BJ (cell line): ENCODE measurements around the gene YPEL4. TPM values are rescaled to one million over a fixed set of nuclear protein-coding genes. Genes with fewer than 3 reads are reported as not detected.

Experiments used
- CTCF ChIA-PET: fragments of 350-600 bp; formaldehyde crosslinking; extraction: SDS; loops from one replicate; lab custom pipeline; 2021; ENCODE audit warnings: antibody characterized with exemption, inconsistent platforms; lab: Yijun Ruan, JAX
- POLR2A ChIA-PET: fragments of 300-600 bp; sonication (Branson Sonifier 250); formaldehyde crosslinking; extraction: SDS; loops from one replicate; lab custom pipeline; 2021; ENCODE audit warnings: antibody characterized with exemption; lab: Charles Lee
- DNase-seq: peaks from one replicate; pipeline ENCODE4 v3.0.0-alpha.2; 2011; ENCODE audit warnings: low read depth
- H3K27me3 ChIP-seq: 2 replicates; pipeline ENCODE4 v1.6.0; 2011; ENCODE audit warnings: low read length; ENCODE audit not compliant: control insufficient read depth, insufficient read depth
- H3K36me3 ChIP-seq: 2 replicates; pipeline ENCODE4 v1.5.1; 2011; ENCODE audit warnings: low read length; ENCODE audit not compliant: control insufficient read depth, insufficient read depth
- H3K4me3 ChIP-seq: 2 replicates; pipeline ENCODE4 v1.5.1; 2011; ENCODE audit warnings: low read depth, mild to moderate bottlenecking, control low read depth, low read length
- polyA plus RNA-seq: library from polyadenylated mRNA; depleted of rRNA; stranded (reverse); fragments of >200 nt; gene quantifications from 2 replicates; pipeline ENCODE4 v1.2.3, GENCODE V29; 2011; rRNA removed
- small RNA-seq: library from RNA; depleted of rRNA; stranded (forward); fragments of <200 nt; gene quantifications from one replicate; pipeline ENCODE3, GENCODE V24; 2012; ENCODE audit warnings: low replicate concordance, low read depth; ENCODE audit not compliant: insufficient read length
- TF ChIP-seq, protein P1 (sequence below): IDR thresholded peaks from 2 replicates; pipeline ENCODE4 v1.5.1; 2011; ENCODE audit warnings: low read depth, mild to moderate bottlenecking, control low read depth, inconsistent platforms, low read length, moderate library complexity; ENCODE audit not compliant: insufficient read depth

The YPEL4 gene
- polyA plus RNA-seq, 1 experiment: 0.26 TPM

DNA sequence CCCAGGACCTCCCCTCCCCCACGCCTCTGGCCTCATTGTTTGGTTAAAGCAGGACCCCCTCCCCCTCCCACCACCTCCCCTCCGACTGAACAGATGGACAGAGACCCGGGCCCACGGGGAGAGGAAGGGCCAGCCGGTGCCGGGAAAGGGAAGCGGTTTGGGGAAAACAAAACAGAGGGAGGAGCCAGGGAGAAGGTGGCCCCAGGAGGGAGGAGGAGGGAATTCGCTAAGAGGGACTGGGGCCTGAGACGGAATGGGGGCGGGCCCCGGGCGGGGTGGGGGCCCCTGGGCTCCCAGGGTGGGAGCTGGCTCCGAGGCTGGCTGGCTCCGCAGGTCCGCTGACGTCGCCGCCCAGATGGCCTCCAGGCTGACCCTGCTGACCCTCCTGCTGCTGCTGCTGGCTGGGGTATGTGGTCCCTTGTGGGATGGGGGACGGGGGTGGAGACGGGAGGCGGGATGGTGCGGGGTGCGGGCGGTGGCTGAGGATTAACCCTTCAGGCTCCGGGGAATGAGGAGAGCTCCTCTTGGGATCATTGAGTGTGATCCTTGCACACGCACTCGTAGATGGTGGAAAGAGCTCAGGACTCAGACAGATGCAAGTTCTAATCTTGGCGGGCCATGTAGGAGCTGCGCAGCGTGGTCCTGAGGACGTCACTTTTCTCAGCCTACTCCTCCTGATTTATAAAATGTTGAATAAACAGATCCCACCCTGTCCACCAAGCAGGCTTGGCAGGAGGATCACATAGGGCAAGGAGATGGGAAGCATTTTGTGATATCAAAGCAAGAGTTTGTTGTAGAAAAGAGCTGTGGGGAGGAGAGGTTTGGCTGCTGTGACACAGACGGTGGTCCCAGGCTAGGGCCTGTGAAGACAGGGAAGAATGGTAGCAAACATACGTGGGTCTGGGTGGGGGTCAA lies 51.5 kb downstream of the YPEL4 start:
- Histone ChIP-seq H3K36me3 (peaks cover 2% of the 10 kb centered on the region; the same call in 1 of the 2 replicates), H3K27me3 (0 out of 2 replicates have a peak, but pooled peaks cover 3% of the 10 kb centered on the region), H3K4me3 (peak overlapping the region; percentile 60)
- CTCF ChIA-PET: interaction anchor here (0.6 to 8.2 kb wide), 8 partner anchors 10 to 140 kb away, joined by 3 to 50 read pairs (median 4); partner anchors contain the start of gene UBE2L6
- DNase-seq: no peak
- TF ChIP-seq, protein P1, sequence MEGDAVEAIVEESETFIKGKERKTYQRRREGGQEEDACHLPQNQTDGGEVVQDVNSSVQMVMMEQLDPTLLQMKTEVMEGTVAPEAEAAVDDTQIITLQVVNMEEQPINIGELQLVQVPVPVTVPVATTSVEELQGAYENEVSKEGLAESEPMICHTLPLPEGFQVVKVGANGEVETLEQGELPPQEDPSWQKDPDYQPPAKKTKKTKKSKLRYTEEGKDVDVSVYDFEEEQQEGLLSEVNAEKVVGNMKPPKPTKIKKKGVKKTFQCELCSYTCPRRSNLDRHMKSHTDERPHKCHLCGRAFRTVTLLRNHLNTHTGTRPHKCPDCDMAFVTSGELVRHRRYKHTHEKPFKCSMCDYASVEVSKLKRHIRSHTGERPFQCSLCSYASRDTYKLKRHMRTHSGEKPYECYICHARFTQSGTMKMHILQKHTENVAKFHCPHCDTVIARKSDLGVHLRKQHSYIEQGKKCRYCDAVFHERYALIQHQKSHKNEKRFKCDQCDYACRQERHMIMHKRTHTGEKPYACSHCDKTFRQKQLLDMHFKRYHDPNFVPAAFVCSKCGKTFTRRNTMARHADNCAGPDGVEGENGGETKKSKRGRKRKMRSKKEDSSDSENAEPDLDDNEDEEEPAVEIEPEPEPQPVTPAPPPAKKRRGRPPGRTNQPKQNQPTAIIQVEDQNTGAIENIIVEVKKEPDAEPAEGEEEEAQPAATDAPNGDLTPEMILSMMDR: no peak
- POLR2A ChIA-PET: no interaction called here

DNA sequence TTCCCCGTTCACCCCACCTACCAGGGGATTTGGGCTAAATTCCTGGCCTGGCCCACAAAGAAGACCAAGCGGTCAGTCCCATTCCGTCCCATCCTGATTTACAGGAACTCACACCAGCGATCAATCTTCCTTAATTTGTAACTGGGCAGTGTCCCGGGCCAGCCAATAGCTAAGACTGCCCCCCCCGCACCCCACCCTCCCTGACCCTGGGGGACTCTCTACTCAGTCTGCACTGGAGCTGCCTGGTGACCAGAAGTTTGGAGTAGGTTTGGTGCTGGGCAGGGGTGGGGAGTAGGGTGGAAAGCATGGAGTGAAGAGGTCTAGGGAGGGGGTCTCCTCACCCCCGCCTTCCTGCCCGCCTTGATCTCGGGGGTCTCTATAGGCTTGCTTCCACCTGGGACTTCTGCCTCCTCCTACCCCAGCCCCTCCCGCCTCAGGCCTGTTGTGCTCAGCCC lies 52.2 kb downstream of the YPEL4 start, which contains the start of gene SERPING1:
SERPING1 (plus strand) TSS at position 225 of the 455 bp plus-strand sequence. CDS start 586 bp downstream, outside the sequence.
- Histone ChIP-seq H3K27me3 (0 out of 2 replicates have a peak, but pooled peaks cover 5% of the 10 kb centered on the region), H3K4me3 (peak within 1 kb of the TSS; percentile 60), H3K36me3 (peaks cover 2% of the 10 kb centered on the region; the same call in 1 of the 2 replicates)
- POLR2A ChIA-PET: no interaction called here
- CTCF ChIA-PET: interaction anchor here (0.6 to 8.2 kb wide), 8 partner anchors 8 to 139 kb away, joined by 3 to 50 read pairs (median 4); partner anchors contain the start of gene UBE2L6
- TF ChIP-seq, protein P1: no peak
- DNase-seq: no peak

DNA sequence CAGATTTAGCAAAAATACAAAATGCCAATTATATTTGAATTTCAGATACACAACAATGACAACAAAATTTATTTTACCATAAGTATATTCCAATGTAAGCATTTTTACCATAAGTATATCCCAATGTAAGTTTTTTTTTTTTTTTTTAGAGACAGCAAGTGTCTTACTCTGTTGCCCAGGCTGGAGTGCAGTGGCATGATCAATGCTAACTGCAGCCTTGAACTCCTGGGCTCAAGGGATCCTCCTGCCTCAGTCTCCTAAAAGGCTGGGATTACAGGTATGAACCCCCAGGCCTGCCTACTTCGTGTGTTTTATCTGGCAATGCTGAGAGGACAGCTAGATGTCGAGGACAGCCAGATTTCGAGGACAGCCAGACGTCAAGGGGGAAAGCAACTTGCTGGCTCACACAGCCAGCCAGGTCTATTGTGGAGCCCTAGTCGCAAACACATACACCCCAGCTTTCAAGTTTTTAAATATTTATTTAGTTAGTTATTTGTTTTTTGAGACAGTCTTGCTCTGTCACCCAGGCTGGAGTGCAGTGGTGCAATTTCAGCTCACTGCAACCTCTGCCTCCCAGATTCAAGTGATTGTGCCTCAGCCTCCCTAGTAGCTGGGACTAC lies 53.3 kb downstream of the YPEL4 start:
- POLR2A ChIA-PET: no interaction called here

More for the DNA sequence above, 53.3 kb downstream of the YPEL4 start:
- H3K4me3 ChIP-seq: no peak overlapping the region
- DNase-seq: no peak
- TF ChIP-seq, protein P1: no peak
- 0 out of 2 replicates have a peak, but pooled peaks cover 5% of the 10 kb centered on the region for H3K27me3 ChIP-seq
- no peaks in the 10 kb centered on the region; the same call in 1 of the 2 replicates for H3K36me3 ChIP-seq
- CTCF ChIA-PET: interaction anchor here (0.6 to 8.2 kb wide), 4 partner anchors 21 to 51 kb away, joined by 3 to 50 read pairs (median 16); partner anchors contain the start of gene UBE2L6

Small RNA genes within 50 kb of the gene (small RNA-seq; reads per million reads assigned to genes)
- 20,369 reads per million, percentile 99 among the genes with 10 or more reads in this experiment for gene MIR130A

Other genes with a start within 250 kb of the YPEL4 start
- 16.7 and 26.7 TPM in 2 replicates for gene SLC43A3, start 222.8 kb downstream of the YPEL4 start, polyA plus RNA-seq
- 0.10 and 0.43 TPM in 2 replicates for gene RTN4RL2, start 189.4 kb downstream of the YPEL4 start, polyA plus RNA-seq
- gene SLC43A1, start 134.2 kb downstream of the YPEL4 start, polyA plus RNA-seq: 11.8 and 23.4 TPM in 2 replicates
- 90.5 and 91.7 TPM in 2 replicates for gene TIMM10, start 119.2 kb downstream of the YPEL4 start, polyA plus RNA-seq
- gene SMTNL1, start 112.3 kb downstream of the YPEL4 start, polyA plus RNA-seq: not detected in 2 replicates
- 57.3 and 67.0 TPM in 2 replicates for gene UBE2L6, start 82.2 kb downstream of the YPEL4 start, polyA plus RNA-seq
- gene SERPING1, start 52.2 kb downstream of the YPEL4 start, polyA plus RNA-seq: 92.4 and 119 TPM in 2 replicates
- gene CLP1, start 7.8 kb upstream of the YPEL4 start, polyA plus RNA-seq: 19.0 and 19.6 TPM in 2 replicates
- gene ZDHHC5, start 18.2 kb upstream of the YPEL4 start, polyA plus RNA-seq: 61.4 and 76.7 TPM in 2 replicates
- 25.9 and 28.4 TPM in 2 replicates for gene MED19, start 62.3 kb upstream of the YPEL4 start, polyA plus RNA-seq
- gene TMX2, start 62.7 kb upstream of the YPEL4 start, polyA plus RNA-seq: 96.7 and 116 TPM in 2 replicates
- 50.7 and 68.3 TPM in 2 replicates for gene SELENOH, start 91.6 kb upstream of the YPEL4 start, polyA plus RNA-seq
- not detected in 2 replicates for gene BTBD18, start 101.9 kb upstream of the YPEL4 start, polyA plus RNA-seq
- gene CTNND1, start 111.9 kb upstream of the YPEL4 start, polyA plus RNA-seq: 145 and 286 TPM in 2 replicates